COLO668 (cell line): ENCODE results near the gene LCN6.
"Not testable (repeated sequence)": the region's sequence is repeated elsewhere in the genome, so short reads cannot be mapped to it uniquely, and the experiment has no call there.

Experiments
- DNase-seq: peaks from one replicate; lab custom pipeline; 2025; ENCODE audit not compliant: unreplicated experiment; lab: John Stamatoyannopoulos, UW

Gene LCN6

GRCh38 chr9:136760424-136760823, 12.1 kb upstream of the LCN6 start:
- DNase-seq, result no peak

GRCh38 chr9:136759436-136760325, 11.4 kb upstream of the LCN6 start:
- no peak for DNase-seq

GRCh38 chr9:136759001-136759400, 10.7 kb upstream of the LCN6 start:
- no peak for DNase-seq

GRCh38 chr9:136757751-136758140, 9.4 kb upstream of the LCN6 start:
- DNase-seq, result no peak

GRCh38 chr9:136757328-136757727, 9.0 kb upstream of the LCN6 start:
- DNase-seq, result no peak

- no peak for DNase-seq
Observed at GRCh38 chr9:136756836-136757235, 8.5 kb upstream of the LCN6 start.

GRCh38 chr9:136756134-136756438, 7.8 kb upstream of the LCN6 start:
- no peak for DNase-seq

GRCh38 chr9:136755302-136756133, 7.2 kb upstream of the LCN6 start:
- DNase-seq, result not testable (repeated sequence)

- DNase-seq, result peak; percentile 37
Observed at GRCh38 chr9:136754626-136755301, 6.4 kb upstream of the LCN6 start.

GRCh38 chr9:136754059-136754572, 5.8 kb upstream of the LCN6 start:
- peak; percentile 88 for DNase-seq

GRCh38 chr9:136753371-136754058, 5.2 kb upstream of the LCN6 start:
- no peak for DNase-seq

GRCh38 chr9:136751814-136752213, 3.5 kb upstream of the LCN6 start:
- DNase-seq, result no peak

GRCh38 chr9:136751244-136751643, 2.9 kb upstream of the LCN6 start:
- DNase-seq, result no peak

GRCh38 chr9:136750526-136750925, 2.2 kb upstream of the LCN6 start:
- no peak for DNase-seq

GRCh38 chr9:136748666-136749611, 614 bp upstream of the LCN6 start:
- no peak for DNase-seq

GRCh38 chr9:136747161-136748060, 914 bp downstream of the LCN6 start:
- no peak for DNase-seq

- DNase-seq, result no peak
Observed at GRCh38 chr9:136746621-136747020, 1.7 kb downstream of the LCN6 start.

- DNase-seq, result no peak
Observed at GRCh38 chr9:136746155-136746490, 2.2 kb downstream of the LCN6 start.
